AG09309 (cell line): ENCODE measurements around the gene TMEM269.
"Not testable (repeated sequence)": the region's sequence is repeated elsewhere in the genome, so short reads cannot be mapped to it uniquely, and the experiment has no call there.

Source experiments
- DNase-seq: peaks from one replicate; pipeline ENCODE4 v3.0.0-alpha.2; 2010; ENCODE audit warnings: low read depth
- H3K4me3 ChIP-seq: 2 replicates; pipeline ENCODE4 v1.5.1; 2011; ENCODE audit warnings: mild to moderate bottlenecking, low read depth, low read length, moderate library complexity; ENCODE audit not compliant: control insufficient read depth
- TF ChIP-seq, protein P1 (sequence below): IDR thresholded peaks from 2 replicates; pipeline ENCODE4 v1.5.1; 2011; ENCODE audit warnings: mild to moderate bottlenecking, low read depth, low read length, inconsistent platforms; ENCODE audit not compliant: insufficient read depth, control insufficient read depth; ENCODE audit errors: missing control alignments

Gene TMEM269

DNA sequence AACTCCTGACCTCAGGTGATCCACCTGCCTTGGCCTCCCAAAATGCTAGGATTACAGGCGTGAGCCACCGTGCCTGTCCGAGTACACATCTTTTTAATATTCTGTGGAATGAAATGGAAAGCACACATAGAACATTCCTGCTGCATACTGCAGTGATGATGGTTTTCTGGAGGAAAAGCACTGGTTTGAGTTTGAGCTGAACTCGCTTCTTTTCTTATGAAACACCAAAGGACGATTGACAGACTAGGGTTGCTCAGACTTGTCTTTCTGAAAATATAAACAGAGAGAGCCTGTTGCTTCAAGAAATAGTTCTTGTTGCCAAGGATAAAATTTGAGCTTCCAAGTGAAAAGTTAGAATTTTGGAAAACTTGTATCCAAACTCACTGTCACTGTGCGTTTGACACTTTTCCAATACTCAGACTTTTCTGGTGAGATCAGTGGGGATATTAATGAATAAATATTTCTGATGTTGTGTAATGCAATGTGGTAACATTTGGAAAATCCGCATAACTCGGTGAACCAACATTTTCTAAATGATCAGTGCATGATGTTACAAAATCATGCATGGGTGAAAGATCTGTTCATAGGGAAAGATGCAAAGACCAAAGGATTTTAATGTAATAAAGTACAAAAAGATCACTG, 17.2 kb downstream of the TMEM269 start:
- H3K4me3 ChIP-seq: no peak overlapping the region
- TF ChIP-seq, protein P1, sequence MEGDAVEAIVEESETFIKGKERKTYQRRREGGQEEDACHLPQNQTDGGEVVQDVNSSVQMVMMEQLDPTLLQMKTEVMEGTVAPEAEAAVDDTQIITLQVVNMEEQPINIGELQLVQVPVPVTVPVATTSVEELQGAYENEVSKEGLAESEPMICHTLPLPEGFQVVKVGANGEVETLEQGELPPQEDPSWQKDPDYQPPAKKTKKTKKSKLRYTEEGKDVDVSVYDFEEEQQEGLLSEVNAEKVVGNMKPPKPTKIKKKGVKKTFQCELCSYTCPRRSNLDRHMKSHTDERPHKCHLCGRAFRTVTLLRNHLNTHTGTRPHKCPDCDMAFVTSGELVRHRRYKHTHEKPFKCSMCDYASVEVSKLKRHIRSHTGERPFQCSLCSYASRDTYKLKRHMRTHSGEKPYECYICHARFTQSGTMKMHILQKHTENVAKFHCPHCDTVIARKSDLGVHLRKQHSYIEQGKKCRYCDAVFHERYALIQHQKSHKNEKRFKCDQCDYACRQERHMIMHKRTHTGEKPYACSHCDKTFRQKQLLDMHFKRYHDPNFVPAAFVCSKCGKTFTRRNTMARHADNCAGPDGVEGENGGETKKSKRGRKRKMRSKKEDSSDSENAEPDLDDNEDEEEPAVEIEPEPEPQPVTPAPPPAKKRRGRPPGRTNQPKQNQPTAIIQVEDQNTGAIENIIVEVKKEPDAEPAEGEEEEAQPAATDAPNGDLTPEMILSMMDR: no peak
- DNase-seq: peak; percentile 8

DNA sequence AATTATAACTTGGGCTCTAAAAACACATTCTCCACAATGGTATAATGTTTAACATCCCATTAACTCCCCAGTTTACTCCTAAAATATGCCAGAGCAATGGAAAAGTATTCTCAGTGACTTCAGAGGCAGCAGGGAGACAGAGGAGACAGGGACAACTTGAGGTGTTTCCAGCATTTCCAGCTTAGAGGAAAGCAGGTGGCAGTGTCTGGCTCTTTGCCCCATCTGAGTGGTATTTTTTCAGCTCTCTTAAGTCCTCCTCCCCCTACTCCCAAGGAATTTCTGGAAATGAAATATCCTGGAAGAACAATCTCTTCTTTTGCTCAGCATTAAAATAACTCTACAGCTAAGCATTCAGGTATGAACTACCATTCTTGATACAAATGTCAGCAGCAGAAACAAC, 21.4 kb downstream of the TMEM269 start:
- no peak for DNase-seq
- H3K4me3 ChIP-seq: no peak overlapping the region

DNA sequence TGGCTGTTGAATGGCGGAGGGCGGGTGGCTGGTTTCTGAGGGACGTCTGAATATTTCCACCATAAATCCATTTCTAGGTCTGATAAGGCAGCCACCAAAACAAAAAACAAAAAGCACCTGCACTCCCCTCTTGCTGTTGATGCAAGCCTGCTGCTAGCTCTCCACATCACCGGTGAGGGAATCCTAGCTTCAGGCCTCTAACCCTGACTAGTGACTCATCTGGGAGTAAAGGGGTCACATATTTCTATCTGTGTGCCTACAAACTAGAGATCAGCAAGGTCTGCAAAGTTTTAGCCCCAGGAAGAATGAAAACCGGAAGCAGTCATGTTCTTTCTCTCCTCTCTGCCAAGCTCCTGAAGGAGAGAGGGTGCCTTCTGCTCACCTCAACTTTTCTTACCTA, 21.8 kb downstream of the TMEM269 start:
- TF ChIP-seq, protein P1: no peak
- no peak overlapping the region for H3K4me3 ChIP-seq
- no peak for DNase-seq

More for the DNA sequence above, 21.4 kb downstream of the TMEM269 start:
- TF ChIP-seq, protein P1: no peak

DNA sequence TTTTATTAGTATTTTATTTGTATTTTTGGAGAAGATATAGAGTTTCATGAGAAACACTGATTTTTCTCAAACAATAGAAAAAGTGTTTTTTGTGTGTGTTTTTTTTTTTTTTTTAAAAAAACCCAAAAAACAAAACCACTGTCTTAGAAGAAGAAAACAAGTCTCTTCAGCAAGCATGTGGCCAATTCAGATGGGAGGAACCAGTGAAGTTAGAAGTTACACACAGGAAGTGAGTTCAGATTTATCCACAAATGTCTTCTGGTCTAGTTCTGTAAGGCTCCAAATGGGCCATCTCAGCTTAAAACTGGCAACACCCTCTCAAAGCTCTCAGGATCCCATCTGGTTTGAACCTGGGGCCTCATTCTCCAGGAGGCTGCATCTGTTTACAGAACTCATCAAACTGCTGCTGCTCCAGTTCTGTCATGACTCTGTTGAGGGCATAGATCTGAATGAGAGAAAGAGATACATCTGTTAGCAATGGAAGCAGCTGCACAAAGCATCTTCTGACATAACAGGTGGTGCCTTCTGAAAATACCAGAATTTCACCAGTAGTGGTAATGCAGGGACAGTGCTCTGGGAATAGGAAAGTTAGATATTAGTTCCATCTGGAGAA, 22.4 kb downstream of the TMEM269 start:
- no peak for DNase-seq
- TF ChIP-seq, protein P1: no peak
- no peak overlapping the region for H3K4me3 ChIP-seq

DNA sequence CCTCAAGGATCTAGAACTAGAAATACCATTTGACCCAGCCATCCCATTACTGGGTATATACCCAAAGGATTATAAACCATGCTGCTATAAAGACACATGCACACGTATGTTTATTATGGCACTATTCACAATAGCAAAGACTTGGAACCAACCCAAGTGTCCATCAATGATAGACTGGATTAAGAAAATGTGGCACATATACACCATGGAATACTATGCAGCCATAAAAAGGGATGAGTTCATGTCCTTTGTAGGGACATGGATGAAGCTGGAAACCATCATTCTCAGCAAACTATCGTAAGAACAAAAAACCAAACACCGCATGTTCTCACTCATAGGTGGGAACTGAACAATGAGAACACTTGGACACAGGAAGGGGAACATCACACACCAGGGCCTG, 30.0 kb downstream of the TMEM269 start:
- not testable (repeated sequence) for H3K4me3 ChIP-seq, DNase-seq

DNA sequence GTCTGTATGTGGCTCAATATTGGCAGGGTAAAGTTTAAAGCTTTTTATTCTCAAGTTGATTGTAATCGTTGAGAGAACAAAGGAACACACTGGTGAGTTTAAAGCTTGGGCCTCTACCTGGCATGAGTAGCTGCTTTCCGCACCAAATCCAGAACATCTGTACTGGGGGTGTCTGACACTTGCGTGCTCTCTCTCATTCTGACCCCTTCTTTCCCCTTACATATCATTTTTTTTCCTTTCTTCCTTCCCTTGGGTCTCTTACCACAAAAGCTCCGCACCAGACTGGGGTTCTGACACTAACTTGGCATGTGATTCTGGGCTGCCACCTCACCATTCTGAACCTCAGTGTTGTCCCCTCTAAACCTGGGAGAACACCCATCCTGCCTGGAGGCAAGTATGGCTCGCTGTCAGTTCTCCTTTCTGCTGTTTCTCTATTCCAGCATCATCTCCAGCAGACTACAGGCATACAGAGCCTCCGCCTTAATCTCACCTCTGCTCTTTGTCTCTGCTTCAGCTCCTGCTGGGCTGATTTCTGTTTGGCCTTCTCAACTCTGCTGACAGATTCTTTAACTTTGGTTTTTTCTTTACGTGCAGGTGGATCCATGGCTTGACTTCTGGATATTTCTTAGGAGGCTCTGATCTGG, 31.3 kb downstream of the TMEM269 start:
- peak overlapping the region; percentile 87 for H3K4me3 ChIP-seq
- TF ChIP-seq, protein P1: no peak
- DNase-seq: no peak
